GM21619 (cell line): ENCODE measurements around the gene SLC26A6.

Experiments used
- ATAC-seq: cut with Tn5 transposase; IDR thresholded peaks from one replicate; pipeline ENCODE4 v1.9.1; 2021; ENCODE audit not compliant: unreplicated experiment

The SLC26A6 gene

DNA sequence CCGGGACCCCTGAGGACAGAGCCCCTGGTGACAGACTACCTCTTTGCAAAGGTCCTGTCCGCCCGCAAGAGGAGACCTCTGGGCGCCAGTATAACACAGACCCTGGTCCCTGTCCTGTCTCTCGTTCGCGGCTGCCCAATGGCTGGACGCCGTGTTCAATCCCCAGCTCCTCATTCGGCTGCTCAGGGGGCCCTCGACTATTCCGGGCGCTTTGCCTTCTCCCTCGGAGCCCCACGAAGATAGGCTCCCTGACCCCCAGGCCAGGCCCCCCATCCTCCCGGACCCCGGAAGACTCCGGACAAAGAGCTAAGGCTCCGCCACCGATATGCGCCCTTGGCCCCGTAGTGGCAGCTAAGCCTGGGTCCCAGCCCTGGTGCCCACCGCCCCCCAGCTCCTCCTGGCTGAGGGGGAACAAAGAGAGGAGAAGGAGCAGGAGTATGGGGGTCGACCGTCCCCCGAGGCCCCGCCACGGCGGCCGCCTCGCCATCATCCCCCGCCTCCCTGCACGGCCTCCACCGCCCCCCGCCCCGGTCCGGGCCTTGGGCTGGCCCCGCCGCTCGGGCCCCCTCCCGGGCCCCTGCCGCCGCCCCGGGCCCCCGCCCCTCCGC is 27.0 kb upstream of the SLC26A6 start:
- ATAC-seq, result no peak

DNA sequence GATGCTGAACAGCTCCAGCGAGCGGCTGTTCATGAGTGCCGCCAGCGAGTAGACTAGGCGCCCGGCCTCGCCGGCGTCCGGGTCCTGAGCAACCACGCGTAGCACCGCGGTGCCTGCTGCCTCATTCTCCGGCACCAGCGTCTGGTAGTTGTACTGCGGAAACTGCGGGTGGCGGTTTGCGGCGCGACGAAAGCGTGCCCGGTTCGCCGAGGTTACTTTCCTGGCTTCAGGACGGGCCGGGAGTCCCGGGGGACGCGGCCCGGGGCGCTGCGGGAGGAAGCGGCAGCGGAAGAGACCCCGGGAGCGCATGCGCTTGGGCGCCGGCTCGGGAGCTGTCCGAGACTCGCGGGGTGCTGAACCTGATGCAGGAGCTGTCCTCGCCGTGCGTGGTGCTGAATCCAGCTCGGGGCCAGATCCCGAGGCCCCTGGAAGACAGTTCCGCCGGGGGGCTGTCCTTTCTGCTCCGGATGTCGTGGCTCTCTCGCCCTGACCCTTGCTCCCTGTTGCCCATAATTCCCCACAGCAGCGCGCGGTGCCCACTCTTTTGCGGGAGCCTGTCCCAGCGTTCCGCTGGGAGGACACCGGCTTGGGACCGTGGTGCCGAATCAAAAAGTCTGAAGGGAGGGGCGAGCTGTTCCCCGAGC is 26.4 kb upstream of the SLC26A6 start:
- ATAC-seq, result no peak

DNA sequence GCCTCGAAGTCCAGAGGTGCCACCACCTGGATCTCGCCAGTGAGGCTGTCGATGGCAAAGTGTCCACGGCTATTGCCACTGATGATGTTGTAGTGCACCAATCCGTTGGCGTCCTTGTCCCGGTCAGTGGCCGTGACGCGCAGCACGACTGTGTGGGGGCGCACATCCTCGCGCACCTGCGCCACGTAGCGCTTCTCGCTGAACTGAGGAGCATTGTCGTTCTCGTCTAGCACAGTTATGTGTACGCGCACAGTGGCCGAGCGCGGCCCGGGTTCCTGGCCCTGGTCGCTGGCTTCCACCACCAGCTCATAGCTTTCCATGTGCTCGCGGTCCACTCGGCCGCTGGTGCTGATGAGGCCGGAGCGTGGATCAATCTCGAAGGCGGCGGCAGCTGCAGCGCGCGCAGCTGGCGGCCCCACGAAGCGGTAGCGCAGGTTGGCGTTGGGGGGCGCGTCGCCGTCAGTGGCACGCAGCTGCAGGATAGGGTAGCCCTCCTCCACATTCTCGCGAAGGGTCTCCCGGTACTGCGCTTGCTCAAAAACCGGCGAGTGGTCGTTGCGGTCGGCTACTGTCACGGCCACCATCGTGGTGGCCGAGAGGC is 25.6 kb upstream of the SLC26A6 start:
- no peak for ATAC-seq

DNA sequence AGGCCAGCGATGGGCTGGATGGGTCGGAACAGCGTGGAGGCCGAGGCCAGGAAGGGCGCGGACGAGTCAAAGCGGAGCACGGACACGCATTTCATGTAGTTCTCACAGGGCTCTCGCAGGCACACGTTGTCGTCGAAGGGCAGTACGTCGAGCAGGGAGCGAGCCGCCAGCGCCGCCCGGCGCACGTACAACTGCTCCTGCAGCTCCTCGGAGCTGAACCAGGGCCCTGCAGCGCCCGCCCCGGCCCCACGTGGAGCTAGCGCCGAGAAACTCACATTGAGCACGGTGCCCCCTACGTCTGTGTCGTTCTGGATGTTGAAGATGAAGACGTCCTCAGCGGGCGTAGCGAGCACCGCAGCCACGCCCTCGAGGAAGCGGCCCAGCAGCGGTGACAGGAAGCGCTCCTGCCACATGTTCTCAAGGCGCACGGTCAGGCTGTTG is 21.6 kb upstream of the SLC26A6 start:
- no peak for ATAC-seq

DNA sequence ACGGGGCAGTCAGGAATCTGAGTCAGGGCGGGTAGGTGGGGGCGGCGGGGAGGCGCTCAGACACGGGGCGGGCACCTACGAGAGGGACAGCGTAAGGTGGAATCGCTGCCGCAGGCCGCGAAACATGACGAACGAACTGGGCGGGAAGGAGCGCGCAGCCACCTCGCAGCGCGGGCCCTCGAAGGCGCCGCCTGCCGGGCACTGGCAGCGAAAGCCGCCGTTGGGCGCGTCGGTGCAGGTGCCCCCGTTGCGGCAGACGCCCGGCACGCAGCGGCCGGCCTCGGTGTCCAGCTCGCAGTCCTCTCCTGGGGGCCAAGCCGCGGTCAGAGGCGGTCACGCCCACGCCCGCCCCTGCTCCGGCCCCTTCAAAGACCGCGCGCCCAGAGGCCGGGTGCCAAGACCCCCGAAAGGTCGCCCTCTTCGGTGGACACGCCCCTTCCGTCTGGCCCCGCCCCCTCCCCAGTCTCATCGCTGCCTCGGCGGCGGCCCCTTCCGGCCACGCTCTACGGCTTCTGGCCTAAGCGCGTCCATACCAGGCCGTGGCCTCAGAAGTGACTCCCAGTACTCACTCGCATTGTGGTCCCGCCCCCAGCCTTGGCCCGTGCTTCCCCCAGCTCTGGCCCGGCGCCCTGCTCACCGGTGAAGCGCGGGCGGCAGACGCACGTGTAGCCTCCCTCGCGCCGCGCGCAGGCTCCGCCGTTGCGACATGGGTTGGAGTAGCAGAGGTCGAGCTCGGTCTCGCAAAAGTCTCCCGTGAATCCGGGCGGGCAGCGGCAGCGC is 21.0 kb upstream of the SLC26A6 start:
- ATAC-seq, result peak; percentile 54

DNA sequence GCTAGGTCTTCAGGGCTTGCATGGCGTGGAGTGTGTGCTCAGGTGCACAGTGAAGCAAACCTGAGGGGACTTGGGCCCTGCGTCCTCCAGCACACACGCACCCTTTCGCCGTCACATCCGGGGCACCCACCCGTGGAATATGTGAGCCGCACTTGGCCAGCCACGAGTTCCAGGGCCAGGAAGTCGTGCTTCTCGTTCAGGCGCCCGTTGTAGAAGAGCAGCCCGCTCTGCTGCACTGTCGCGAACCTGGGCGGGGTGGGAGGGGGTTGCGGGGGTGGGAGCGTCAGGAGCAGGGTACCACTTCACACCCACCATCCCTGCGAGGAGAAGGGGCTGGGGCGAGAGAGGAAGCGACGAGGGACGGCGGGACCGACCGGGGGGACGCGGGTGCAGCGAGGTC is 20.3 kb upstream of the SLC26A6 start:
- ATAC-seq, result no peak

DNA sequence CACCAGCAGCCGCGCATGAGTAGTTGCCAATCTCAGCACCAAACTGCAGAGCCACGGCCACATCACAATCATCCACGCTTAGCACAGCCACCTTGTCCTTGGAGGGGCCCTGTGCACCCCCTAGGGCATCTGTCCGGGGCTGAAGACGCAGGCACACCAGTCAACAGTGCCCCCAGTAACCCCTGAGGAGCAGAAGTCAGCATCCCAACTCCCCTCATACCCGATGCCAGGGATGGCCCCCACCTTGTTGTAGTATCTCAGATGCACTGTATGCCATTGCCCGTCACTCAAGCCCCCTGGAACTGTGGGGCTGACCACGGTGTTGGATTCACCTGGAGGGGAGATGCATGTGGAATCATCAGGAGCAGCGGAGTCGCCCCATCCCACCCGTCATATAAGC is 19.8 kb upstream of the SLC26A6 start:
- ATAC-seq, result no peak

DNA sequence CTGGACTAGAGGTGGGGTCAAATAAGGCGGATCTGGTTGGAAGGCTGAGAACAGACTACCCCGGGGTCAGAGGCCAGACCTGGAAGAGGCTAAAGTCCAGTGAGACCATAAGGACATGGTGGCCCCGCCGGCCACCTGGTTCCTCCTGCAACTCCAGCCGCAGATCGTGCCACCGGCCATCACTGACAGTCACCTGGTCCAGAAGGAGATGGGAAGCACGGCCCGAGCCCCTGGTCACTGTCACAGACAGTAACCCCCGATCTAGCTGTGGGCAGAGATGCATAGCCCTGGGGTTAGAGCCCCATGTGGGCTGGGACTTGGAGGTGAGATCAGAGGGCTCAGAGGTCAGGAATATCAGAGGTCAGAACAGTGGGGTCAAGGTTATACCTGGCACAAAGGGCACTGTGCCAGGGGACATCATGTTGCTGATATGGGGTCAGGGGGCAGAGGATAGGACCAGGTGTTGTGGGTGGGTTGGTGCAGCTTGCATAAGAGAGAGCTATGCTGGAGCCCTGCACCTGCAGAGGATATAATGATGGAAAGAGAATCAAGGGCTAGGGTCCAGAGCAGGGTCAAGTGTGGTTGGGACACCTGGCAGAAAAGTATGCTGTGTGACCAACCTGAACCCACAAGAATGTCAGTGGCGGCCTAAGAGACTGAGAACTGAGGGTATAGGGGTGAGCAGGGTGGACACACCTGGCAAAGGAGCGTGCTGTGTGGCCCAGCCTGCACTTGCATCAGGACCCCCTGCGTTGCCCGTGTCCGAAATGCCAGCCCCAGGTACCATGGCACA is 17.9 kb upstream of the SLC26A6 start:
- ATAC-seq, result no peak

DNA sequence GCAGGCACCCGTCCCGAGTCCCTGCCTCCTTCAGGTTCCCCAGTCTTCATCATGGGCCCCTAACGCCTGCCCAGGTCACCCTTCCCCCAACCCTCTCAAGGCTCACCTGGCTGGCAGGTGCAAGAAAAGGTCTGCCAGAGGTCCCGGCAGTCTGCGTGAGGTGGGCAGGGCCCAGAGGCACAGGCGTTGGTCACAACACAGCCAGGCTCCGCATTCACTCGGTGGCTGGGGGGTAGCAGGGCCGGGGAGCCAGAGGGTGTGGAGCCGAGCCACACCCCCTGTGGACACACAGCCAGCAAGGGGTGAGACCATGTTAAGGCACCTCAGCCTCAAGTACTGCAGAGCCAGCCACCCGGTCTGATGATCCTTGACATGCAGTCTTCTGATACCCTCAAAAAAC is 16.5 kb upstream of the SLC26A6 start:
- no peak for ATAC-seq

DNA sequence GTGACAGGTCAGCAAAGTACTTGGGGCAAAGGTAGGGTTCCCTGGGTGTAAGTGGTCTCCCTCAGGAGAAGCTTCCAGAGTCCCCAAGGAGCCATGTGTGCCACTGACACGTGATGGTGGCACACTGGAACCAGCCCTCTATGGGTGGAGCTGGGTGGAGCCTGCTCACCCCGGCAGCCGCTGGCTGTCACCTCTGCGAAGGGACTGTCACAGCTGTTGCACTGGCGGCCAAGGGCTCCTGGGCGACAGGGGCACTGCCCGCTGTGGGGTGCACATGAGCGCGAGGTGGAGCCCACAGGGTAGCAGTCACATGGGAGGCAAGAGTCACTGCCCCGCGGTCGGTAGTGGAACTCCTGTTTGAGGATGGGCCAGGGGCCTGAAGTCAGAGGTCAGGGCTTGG is 15.5 kb upstream of the SLC26A6 start:
- no peak for ATAC-seq

DNA sequence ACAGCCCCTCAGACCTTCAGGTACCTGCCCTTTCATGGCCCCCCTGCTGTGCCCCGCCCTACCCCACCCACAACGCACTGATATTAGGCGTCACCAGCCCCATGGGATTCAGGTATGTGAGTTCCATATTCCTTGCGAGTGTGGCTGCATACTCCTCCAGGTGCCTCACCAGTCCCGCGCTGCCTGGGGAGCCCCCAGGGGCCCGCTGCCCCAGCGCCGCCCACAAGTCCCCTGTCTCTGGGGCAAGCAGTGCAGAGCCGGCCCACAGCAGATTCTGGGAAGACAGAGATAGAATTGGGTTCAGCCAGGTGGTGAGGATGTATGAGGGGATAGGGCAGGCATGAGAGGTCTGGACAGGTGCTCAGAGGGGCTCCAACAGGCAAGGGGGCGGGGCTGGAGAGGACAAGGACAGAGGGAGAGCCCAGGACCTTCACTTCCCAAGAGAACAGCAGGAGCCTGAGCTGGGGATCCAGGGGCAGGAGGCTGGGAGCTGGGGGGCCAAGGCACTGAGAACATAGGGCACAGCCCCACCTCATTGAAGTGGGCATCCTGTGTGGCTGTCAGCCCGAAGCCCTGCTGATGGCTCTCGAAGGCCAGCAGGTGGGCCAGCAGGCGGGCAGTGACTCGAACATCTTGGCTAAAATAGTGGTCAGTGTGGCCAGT is 13.1 kb upstream of the SLC26A6 start:
- ATAC-seq, result no peak

DNA sequence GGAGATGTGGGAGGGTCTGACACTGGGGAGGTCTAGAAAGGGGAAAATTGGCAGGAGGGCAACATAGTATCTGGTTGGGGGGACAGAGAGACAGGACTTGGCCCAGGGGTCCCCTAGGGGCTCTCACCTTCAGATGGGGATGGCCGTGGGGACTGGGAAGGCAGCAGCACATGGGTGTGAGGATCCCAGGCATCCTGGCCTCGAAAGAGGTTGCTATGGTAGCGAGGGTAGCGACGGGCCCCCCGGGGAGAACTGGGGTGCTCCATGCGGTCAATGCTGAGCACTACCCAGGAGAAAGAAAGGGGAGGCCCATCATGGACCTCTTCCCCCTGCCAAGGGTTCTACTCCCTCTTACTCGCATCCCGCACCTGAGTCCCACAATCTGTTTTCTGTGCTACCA is 12.5 kb upstream of the SLC26A6 start:
- no peak for ATAC-seq

DNA sequence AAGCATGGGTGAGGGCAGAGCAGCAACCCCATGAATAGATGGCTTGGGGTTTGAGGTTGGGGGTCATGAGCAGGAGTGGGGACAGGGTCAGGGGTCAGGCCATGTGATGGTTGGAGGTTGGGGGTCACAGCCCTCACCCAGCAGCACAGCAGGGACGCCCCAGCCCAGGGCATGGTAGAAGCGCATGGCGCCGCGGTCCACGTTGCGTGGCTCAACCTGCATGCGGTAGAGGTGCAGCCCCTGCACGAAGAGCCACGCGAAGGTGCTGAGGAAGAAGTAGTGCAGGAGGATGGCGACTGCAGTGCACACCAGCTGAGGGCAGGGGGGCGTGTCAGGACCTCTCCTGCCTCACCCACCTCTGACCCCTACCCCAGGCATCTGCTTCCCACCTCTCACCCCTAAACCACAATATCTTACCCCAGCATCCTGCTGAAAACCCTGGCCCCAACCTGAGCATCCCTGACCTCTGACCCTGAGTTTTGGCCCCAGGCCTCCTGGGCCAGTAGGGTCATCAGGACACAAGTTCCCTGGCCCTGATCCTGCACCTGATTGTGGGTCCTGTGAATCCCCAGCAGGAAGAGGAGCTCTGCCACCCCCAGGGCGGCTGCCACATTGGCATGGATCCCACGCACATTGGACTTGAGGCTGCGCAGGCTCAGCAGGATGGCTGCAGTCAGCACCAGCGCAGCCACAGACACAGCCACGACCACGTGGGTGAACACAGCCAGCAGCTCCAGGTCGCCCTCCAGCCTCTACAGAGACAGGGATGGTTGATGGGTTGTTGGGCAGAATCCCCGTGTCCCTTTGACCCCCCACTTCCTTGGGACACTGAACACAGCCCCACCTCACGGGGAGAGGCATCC is 9.9 kb upstream of the SLC26A6 start:
- no peak for ATAC-seq

DNA sequence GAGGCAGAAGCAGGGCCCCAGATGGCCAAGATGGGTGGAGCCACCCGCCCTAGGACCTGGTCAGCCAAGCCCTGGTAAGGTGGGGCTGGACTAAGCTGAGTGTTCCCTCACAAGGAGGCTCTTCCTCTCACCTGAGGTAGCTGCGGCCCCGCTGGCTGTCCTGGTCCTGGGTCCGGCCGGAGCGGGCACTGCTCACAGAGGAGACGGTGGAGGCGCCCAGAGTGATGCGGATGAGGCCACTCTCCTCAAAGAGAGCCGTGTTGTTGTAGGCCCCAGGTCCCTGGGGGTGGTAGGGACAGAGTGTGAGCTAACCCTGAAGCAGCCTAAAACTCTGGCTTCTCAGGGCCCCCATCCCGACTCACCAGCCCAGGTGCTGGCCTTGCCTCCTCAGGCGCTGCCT is 7.3 kb upstream of the SLC26A6 start:
- ATAC-seq, result no peak

DNA sequence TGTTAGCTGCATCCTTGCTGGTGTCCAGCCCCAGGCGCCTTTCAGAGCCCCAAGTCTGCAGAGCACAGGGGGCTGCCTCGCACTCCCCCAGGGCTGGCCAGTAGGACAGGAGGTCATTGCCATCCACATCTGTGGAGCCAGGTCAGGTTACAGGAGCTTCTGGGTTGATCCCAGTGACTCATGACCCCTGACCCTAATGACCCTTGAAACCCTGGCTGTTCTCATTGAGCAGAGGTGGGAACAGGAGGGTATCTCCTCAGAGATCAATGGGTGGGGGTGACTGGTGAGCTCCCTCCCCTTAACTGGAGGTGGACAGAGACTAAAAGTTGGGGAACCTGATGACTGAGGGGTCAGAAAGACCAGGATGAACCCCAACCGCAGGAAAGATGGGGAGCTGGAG is 6.1 kb upstream of the SLC26A6 start:
- no peak for ATAC-seq

DNA sequence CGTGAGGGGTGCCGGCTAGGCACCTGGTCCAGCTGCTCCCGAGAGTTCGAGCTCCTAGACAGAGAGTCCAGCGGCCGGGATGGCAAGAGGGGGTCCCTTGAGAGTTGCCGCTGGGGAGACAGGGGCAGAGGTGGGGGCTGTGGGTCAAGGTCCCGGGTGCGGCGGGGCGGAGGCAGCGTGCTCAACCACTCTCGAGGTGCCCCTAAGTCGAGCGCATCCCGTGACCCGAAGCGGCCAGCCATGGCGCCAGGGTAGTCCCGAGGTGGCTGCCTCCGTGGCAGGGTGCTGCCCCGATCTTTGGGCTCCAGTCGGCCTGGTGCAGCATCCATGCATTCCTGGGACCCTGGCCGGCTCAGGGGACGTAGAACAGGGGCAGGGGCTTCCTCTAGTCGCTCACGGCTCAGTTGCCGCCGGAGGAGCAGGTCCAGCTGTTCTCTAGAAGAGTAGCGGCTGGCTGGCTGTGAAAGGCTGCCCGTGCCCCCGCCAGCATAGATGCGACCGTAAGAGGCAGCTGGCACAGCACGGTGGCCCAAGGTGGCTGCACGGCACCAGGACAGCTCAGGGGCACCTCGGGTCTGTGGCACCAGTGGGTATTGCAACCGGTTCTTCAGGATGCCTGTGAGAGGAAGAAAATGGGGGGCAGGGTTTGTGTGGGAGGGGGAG is 4.8 kb upstream of the SLC26A6 start:
- no peak for ATAC-seq

DNA sequence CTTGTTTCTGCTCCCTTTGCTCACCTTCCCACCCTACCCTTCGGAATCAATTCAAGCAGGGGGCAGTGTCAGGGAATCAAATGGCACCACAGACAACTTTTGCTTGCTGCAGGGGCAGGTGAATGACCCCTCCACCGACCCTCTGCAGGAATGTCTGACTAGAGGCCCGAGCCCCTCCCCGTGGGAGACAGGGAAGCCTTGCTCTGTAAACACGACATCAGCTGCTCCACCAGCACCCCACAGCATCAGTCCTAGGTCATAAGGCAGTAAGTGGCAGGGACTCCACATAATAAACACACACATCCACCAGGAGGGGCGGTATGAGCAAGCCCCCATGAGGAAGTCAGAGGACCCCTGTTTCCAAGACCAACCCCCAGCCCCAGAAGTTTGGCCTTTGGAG is 2.0 kb upstream of the SLC26A6 start:
- ATAC-seq, result no peak

DNA sequence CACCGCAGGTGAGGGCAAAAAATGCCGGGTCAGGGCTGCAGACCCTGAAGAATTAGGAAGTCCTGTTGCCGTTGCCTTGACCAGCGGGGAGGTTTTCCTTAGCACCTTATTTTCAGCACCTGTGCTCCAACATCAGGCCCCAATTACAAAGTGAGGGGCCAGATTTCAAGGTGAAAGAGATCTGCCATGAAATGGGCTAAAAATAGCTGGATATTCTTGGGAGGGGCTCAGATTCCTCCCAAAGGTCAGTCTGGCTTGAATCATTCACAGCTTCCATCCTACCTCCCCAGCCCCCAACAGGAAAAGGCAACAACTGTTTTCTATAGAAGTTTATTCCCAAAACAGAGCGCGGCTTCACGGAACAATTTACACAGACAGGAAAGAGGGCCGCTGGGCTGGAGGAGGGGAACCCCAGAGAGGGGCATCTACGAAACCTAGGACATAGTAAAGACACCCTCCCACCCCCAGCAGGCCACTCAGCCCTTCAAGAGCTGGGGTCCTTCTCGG is 941 bp upstream of the SLC26A6 start:
- no peak for ATAC-seq

DNA sequence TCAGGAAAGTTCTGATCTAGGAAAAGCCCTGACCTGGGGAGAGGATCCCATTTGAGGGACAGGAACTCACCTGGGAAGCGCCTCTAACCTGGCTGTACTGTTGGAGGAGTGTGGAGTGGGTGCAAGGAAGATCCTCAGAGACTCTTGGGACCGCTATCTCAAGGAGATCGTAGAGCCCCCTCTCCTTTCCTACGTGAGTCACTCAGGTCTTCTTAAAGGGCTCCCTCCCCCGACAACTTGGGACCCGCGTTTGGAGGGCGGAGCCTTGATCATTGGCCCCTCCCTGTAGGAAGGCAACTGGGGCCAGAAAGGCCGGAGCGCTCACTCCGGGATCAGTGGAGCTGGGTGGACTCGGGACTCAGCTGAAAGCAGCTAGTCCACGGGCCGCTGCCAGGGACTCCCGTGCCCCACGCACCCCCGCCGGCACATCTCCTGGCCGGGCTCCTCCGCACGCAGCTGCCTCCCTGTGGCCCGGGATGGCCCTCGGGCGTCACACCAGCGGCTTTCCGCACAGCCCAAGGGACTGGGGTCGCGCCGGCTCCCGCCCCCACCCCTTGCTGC is 520 bp downstream of the SLC26A6 start:
- ATAC-seq, result peak; percentile 17
